GM19452 (cell line): ENCODE results near the gene SLC6A13.

Source experiments
- ATAC-seq: cut with Tn5 transposase; IDR thresholded peaks from one replicate; pipeline ENCODE4 v1.9.1; 2021; ENCODE audit not compliant: unreplicated experiment

Gene SLC6A13

DNA sequence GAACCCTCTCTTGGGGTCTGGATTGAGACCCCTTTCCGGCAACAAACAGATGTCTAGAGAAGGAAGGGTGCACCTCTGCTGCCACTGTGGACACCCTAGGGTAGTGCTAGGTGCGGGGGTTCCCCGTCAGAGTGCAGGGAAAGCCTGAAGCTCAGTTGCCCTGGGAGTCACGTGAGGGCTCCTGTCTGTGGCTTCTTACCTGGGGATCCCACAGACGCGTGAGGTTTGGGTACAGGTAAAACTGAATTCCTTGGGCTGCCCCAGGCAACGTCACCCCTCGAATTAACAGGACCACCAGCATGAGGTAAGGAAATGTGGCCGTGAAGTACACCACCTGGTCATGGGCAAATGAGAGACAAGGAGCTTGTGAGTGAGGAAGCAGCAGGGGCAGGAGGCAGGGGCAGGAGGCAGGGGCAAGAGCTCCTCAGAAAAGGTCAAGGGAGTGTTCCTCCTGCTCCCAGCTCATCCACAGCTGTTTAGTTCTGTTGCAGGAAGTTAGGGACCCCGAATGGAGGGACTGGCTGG is 27.7 kb downstream of the SLC6A13 start:
- ATAC-seq: no peak

DNA sequence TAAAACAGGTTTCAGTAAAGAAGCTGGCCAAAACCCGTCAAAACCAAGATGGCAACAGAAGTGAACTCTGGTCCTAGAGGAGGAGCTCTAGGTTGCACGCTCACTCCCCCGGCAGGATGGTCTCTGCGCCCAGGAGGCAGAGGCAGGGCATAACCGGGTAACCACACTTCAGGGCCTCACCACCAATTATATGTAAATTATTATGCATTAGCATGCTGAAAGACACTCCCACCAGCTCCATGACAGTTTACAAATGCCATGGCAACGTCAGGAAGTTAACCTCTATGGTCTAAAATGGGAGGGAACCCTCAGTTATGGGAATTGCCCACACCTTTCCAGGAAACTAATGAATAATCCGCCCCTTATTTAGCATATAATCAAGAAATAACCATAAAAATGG is 28.6 kb downstream of the SLC6A13 start:
- no peak for ATAC-seq

DNA sequence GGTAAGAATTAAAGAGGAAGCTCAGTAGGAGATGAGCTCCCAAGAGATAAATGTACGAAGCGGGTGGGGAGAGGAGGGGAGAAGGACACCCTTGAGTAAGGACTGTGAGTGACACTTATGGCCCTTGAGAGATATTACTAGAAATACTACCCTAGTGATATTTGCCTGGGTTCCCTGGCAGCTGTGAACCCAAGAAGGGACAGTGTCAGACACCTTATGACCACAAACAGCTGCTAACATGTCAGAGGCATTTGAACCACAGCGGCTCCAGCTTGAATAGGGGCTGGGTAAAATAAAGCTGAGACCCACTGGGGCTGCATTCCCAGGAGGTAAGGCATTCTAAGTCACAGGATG is 29.0 kb downstream of the SLC6A13 start:
- ATAC-seq: no peak

DNA sequence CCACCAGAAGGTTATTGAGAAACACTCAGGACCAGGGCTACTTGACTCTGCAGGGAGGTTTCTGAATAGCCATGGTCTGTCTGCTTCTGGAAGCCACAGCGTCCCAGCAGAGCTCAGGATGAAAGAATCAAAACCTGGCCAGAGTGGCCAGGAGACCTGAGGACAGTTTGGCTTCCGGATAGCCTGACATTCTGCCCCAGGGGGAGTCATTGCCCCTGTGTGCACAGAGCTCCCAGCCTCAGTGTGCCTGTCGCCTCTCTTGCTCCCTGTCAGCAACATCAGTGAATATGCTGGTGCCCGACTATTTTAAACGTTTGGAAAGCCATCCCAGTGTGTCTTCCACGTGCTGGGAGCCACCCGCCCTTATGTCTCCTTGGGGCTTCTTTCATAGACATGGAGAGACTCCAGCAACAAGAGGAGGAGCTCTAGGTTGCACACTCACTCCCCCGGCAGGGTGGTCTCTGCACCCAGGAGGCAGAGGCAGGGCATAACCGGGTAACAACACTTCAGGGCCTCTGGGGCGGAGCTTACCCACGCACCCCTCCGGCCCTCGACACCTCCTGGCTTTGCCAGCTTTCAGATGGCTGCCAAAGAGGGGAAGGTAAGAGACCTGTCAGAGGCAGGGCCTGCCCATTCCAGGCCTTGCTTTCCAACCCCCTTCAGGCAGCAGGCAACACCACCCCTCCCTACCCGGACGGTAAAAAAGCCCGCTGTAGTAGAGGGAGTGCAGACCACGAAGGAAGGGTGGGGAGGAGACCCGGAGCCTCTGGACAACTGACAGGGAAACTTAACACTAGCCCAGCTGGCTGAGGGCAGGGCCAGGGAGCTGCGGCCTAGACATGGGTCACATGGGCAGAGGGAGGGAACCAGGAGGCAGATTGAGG is 29.7 kb downstream of the SLC6A13 start:
- ATAC-seq: no peak

DNA sequence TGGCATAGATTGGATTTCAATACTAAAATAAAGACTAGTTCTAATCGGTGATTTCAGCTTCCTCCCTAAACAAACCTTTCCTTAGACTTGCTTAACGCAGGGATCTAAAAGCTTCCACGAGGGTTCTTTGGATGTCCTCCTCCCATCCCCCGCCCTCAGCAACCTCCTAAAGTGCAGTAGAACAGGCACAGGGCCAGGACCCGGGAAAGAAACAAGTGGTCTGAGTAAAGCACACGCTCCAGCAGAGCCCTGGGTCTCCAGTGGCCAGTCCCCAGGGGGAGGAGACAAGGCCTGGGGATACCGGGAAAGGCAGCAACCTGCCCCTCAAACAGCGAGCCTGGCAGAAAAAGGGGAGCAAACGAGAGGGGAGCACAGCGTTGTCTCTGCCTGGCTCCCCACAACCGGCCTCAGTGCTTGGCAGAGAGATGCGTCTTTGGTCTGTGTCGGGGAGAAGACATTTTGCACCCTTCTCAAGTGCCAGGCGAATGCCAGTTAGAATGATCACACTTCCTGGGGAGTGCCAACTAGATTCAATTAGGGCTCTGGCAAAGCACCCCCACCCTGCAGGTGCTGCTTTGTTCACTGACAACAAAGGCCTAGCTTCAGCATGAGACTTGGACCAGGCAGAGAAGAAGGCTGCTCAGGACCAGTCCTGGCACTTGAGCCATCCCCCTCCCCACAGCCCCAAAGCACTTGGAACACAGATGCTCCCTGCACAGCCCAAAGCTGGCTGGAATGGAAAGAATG is 31.5 kb downstream of the SLC6A13 start:
- ATAC-seq: no peak

DNA sequence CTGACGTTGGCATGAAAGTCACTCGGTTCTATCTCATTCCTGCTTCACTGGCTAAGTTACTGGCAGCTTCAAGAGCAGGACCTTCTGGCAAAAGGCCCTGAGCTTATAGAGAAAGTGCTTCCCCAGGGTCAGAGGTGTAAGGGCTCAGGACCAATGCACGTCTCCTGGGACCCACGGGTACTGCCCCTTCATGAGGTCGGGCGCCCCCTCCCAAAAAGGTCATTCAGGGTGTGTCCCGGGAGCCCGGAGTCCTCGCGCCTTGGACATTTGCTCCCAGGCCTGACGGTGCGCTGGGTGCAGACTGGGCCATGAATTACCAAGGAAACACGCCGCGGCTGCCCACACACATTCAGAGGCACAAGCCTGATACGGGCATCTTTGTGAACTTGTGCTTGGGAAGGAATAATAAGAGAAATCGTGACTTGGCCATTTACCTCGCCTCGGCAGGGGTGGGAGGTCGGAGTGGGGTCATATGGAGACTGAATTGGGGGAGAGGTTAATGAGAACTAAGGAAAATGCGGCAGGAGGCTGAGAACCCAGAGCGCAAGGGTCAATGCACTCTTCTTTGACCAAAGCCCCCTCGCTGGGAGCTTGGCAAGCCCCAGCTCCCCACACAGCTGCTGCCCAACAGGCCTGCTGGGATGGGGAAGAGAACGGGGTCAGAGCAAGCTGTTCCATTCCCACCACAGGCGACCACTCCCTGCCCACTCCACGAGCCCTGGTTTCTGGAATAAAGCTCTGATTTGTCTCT is 33.0 kb downstream of the SLC6A13 start:
- ATAC-seq: no peak

DNA sequence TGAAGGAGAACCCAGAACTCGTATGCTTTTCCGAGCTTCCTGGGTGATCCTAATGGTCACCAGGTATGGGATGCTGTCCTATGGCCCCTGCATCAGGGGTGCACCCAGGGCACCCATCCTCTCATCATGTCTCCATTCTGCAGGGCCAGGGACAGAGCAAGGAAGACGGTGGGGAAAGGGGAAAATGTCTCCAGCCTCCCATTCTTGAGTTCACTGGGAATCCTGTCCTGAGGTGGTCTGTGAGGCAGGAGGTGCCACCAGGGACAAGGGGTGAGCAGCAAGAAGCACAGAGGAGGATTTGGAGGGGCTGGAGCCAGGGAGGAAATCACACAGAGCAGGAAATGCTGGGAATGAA is 33.8 kb downstream of the SLC6A13 start:
- no peak for ATAC-seq

DNA sequence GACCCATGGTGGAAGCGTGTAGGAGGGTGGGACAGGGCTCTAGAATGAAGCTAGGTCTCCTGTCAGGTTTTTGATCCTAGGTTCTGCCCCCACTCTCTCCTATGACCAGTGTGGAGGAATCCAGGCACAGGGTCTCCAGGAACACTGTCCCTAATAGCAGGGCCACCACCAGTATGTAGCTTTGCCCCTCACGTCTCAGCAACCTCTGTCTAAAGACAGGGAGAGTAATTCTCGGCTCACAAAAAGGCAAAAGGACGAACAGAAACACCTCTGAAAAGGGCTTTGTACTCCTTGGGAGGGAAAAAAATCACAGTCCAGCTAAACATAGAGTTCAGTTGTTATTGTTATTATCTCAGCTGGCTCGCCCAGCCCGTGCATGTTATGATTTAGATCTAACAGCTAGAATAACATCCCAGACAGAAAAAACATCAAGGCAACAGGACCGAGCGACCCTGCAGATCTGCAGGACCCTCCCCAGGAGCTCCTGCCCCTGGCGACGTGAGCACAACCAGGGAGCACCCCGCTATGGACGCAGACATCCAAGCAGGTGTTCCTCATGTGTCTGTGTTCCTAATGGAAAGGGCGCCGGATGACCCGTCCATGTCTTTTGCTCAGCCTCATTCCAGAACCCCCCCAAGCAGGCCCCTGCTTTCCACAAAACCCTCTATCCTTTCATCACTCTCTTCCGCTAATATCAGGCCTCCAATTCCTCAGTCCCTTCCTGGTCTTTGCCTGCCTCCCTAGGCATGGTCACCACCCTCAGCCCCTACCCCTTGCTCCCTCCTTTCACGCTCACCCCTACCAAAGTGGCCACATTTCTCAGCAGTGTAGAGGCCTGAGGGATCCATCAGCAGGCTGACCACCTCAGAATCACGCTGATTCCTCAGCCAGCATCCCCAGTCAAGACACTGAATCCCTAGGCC is 34.5 kb downstream of the SLC6A13 start:
- ATAC-seq: no peak

DNA sequence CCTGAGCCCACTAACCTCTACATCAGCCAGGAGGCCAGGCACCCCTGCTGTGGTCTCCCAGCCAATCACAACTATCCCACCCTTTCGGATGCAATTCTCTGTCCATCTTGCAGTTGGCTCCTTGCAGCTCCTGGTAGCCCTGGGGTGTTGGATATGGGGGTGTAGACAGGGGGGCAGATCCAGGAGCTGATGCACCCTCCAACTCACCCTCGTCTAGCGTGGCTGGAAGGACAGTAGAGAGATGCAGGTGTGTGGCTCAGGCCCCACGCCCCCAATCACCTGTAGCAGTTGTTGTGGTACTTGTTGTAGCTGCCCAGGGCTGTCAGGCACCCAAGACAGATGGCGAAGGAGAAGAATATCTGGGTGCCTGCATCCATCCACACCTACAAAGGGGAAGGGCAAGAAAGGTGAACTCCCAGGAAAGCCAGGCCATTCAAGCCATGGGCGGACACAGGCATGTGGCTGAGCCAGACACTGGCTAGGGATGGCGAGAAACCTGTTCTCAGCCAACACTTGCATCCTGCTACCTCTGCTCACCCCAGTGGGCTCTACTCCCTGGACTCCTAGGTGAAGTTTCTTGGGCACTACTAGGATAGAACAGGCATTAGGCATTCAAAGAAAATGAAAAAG is 35.2 kb downstream of the SLC6A13 start:
- ATAC-seq: no peak

DNA sequence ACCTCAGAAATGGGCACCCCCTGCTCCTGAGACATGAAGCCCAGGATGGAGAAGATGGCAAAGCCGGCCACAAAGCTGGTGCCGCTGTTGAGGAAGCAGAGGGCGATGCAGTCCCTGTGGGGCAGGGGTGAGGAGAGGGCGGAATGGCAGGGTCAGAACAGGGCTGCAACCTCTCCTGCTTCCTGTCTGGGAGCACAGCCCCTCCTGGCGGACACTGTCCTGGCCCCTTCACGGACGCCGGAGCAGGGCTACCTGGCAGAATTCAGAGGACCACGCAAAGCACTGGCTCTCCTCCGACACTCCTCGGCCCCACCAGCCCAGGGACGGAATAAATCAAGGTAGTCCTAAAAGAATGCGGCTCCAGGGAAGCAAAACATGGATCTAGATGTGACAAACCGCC is 36.2 kb downstream of the SLC6A13 start:
- ATAC-seq: no peak

DNA sequence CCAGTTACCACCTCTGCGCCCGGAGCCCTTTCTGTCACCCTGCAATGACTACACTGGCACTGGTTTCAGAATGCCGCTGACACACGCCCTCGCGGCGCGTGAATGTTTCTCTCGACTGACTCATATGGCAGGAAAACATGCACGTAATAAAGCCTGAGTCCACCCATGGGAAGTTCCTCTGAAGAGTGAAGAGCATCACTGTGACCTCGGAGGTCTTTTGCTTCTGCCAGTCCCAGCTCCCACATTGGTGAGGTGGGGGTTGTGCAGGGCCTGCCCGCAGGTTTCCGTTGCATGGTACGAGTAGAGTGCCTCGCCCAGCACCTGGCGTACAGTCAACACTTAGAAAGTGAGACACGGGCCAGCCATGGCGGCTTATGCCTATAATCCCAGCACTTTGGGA is 37.6 kb downstream of the SLC6A13 start:
- ATAC-seq: no peak

DNA sequence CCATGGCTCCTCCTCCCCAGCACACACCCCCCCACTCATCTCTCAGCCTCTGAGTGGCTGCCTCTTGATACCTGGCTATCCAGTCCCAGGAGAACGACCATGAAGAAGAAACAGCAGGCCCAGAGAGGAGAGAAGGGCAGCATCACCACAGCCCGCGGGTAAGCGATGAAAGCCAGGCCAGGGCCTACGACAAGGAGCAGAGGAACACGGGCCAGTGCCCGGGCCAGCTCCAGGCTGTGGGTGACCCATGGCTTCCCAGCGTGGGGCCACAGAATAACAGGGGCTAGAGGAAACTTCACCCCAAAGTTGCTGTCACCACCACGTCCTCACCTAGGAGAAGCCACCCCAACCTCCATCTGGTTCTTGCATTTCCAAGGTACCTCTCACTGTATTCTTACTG is 38.3 kb downstream of the SLC6A13 start:
- ATAC-seq: no peak

DNA sequence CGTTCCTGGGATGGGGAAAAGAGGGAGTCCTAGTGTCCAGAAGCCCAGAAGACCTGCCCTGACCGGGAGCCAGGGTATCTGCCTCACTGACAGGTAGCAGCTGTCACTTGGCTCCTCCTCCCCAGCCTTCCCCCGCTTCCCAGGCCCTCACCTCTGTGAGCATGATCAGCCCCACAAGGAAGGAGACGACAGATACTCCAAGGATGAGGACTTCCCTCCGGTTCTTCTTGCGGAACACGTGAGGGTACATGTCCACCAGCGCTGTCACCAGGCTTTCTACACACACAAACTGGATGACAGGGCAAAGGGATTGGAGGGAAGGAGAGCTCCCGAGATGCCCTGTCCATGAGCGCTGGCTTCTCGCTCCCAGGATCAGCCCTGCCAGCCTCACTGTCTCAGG is 38.8 kb downstream of the SLC6A13 start:
- ATAC-seq: no peak

DNA sequence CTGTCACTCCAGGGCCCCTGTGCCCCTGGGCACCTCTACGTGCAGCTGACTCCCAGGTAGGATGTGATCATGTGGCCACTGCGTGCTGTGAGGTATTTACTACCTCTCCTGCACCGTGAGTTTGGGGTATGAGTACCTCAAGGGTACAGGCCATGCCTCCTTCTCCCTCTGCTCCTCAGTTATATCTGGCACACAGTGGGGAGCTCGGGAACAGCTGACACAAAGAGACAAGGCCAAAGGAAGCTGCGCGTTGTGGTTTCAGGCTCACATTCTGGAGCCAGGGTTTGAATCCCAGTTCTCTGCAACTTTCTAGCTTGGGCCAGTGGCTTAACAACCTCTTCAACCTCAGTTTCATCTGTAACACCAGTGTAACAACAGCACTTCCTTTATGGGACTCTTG is 40.9 kb downstream of the SLC6A13 start:
- no peak for ATAC-seq

DNA sequence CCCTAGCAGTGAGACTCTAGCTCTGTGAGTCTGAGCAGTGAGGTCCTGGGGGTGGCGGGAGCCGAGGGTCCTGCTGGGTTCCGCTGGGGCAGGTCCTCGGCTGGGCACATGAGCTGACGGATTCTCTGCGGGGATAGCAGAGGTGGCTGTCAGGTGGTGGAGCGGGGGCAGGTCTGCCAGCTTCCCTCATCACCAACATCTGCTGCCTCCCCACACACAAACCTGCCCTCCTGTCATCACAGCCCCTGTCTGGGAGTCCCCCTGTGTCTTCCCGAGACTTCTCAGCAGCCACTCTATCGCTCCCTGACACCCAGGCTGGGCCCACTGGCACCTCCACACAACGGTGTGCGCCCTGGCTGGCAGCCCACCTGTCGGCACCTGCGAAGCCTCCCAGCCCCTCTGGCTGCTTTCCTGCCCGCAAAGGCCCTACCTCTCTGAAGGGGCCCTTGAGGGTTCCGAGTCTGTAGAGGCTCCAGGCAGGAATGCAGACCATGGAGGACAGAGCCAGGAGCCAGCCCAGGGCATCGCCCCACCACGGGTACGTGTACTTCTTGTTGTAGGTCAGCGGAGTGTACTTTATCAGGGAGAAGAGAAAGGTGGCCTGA is 41.6 kb downstream of the SLC6A13 start:
- no peak for ATAC-seq

DNA sequence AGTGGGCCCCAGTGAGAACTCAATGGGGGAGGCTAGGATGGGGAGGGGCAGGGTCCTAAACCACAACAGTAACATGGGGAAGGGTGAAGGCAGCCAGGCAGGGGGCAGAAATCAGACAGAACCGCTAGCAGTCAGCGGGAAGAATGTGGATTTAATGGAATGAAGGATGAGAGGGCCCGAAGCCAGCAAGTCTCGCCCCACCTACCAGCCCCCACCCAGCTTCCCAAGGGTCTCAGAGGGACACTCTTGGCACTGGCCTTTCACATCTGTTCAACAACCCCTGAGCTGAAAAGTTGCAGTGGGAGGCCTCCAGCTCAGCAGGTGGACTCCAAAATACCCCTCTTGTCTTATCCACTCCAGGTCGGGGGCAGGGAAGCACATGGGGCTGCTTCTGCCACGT is 42.1 kb downstream of the SLC6A13 start:
- no peak for ATAC-seq

DNA sequence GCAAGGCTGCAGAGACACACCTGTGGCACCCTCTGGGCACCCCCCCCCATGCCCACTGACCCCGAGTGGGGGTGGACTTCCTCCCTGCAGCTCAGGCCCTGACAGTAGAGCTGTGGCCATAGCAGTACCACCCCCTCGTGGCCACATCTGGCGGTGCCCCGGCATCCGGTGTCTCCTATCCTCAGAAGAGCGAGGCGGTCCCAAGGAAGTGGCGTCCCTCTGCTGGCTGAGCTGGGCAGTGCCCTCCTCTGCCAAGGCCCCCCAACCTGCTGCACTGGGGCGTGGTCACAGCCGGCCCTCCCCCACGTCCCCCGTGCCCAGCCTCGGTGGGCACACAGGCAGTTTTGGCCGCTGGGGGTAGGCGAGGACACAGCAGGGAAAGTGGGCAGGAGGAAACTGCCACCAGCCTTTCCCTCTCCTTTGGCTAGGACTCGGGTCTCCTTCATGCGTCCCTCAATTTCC is 42.7 kb downstream of the SLC6A13 start:
- ATAC-seq: peak; percentile 58

DNA sequence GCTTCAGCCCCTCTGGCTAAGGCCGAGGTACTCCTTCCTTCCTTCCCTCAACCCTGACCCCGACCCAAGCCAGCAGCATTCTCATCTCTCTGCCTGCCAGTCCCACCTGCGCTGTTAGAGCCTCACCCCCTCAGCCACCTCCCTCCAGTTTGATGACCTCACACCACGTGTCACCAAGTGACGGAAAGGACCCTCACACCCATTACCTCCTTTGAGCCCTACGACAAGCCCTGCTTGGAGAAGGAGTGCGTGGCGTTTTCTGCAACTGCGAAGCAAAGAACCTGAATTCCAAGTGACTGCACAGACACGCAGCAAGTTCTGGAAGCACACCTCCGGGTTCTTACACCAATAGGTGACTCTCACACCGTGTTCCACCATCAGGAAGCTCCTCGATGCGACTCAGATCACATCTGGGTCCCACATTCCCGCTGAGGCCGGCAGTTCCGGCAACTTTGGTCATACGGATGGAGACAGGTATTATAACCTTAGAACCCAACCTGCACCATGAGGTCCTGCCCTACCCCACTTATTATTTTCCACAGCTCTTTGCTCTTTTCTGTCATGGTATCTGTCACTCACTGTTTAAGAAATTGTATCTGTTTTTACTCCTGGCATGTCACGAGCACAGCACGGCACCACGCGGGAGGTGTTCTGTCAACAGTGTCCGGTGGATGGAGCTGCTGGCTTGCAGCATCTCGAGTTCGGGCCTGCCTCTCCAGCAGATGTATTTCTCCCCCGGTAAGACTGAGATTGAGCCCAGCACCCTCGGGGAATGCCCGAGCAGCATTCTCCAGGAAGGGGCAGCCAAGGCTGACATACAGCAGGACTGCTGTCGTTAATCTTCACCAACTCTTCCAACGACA is 43.7 kb downstream of the SLC6A13 start:
- no peak for ATAC-seq

DNA sequence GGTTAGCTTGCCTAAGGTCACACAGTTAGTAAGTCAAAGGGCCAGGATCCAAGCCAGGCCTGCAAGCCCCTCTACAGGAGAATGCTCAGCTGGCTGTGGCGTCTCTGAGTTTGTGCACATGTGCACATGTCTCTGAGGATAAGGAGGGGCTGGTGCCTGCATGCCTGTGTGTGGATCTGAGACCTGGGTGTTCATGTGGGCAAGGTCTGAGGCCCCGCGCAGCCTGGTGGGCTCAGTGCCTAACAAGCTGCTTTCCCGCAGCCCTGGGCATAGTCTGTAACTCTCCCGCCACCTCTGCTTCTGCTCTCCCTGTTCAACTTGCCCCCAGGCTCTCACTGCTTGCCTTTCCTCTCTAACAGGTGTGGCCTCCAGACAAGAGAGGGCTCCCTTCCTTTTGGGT is 44.4 kb downstream of the SLC6A13 start:
- ATAC-seq: no peak
